Mononuclear cell (primary cell): ENCODE measurements around the gene CMSS1. TPM values are rescaled to one million over a fixed set of nuclear protein-coding genes. Genes with fewer than 3 reads are reported as not detected.
"Not testable (repeated sequence)": the region's sequence is repeated elsewhere in the genome, so short reads cannot be mapped to it uniquely, and the experiment has no call there.

Source experiments
- H3K27me3 ChIP-seq: 2 replicates; pipeline ENCODE4 v1.6.0; 2011; ENCODE audit warnings: low read length, control low read depth; ENCODE audit not compliant: insufficient read depth
- H3K4me1 ChIP-seq: 2 replicates; pipeline ENCODE4 v1.5.1; 2011; ENCODE audit warnings: mild to moderate bottlenecking, low read length, control low read depth; ENCODE audit not compliant: insufficient read depth
- H3K4me3 ChIP-seq: 2 replicates; pipeline ENCODE4 v1.5.1; 2011; ENCODE audit warnings: mild to moderate bottlenecking, low read length, moderate library complexity
- H3K9me3 ChIP-seq: 2 replicates; pipeline ENCODE4 v1.5.1; 2011; ENCODE audit warnings: low read depth, mild to moderate bottlenecking, control low read depth, low read length
- total RNA-seq: library from RNA; depleted of rRNA; stranded (reverse); fragments of >200 nt; gene quantifications from one replicate; pipeline ENCODE4 v1.2.3, GENCODE V29; 2012

Gene CMSS1
- total RNA-seq, 1 donor: 4.6 TPM

GRCh38 chr3:100229188-100229587, 411.5 kb downstream of the CMSS1 start:
- H3K4me3 ChIP-seq, H3K4me1 ChIP-seq, H3K9me3 ChIP-seq, H3K27me3 ChIP-seq: not testable (repeated sequence)

- no peaks in the 10 kb centered on the region for H3K9me3 ChIP-seq
- no peak overlapping the region for H3K4me3 ChIP-seq
- H3K4me1 ChIP-seq: no peaks in the 10 kb centered on the region
- no peaks in the 10 kb centered on the region for H3K27me3 ChIP-seq
Measured at GRCh38 chr3:100230710-100231109, 413.0 kb downstream of the CMSS1 start.

Other genes starting within 250 kb of the CMSS1 start
- gene COL8A1, start 179.3 kb upstream of the CMSS1 start, total RNA-seq: not detected